CD14-positive monocyte (primary cell): ENCODE measurements around the gene NLGN1. TPM values are rescaled to one million over a fixed set of nuclear protein-coding genes. Genes with fewer than 3 reads are reported as not detected.

Experiments
- DNase-seq, 3 donors: peaks; one replicate each; pipeline ENCODE4 v3.0.0-alpha.2; 2011 to 2022
- H2AFZ ChIP-seq: 2 replicates; pipeline ENCODE4 v1.6.0; 2012; ENCODE audit warnings: mild to moderate bottlenecking, low read depth, low read length, inconsistent platforms; ENCODE audit not compliant: insufficient read depth, poor library complexity, severe bottlenecking
- H3K27ac ChIP-seq, 2 donors: 1 replicate in 1 of 2; 2 replicates in 1 of 2; pipeline ENCODE4 v1.5.1; 2012 to 2013; ENCODE audit warnings: low read length in 2 of 2, control low read depth in 1 of 2, inconsistent platforms in 1 of 2, low read depth in 1 of 2, mild to moderate bottlenecking in 1 of 2
- H3K27me3 ChIP-seq, 2 donors: one replicate each; pipeline versions ENCODE4 v1.6.0 to v1.6.1; 2011 to 2013; ENCODE audit warnings: low read length in 2 of 2; ENCODE audit not compliant: control insufficient read depth in 2 of 2, insufficient read depth in 2 of 2
- H3K36me3 ChIP-seq, 2 donors: replicated peaks in 1 of 2; 1 replicate in 1 of 2; 2 replicates in 1 of 2; pipeline versions ENCODE4 v1.5.1 to v1.6.1; 2012 to 2013; ENCODE audit warnings: low read length in 2 of 2, control low read depth in 1 of 2, inconsistent platforms in 1 of 2, mild to moderate bottlenecking in 1 of 2; ENCODE audit not compliant: insufficient read depth in 2 of 2, control insufficient read depth in 1 of 2
- H3K4me1 ChIP-seq, 2 donors: 1 replicate in 1 of 2; 2 replicates in 1 of 2; pipeline versions ENCODE4 v1.5.1 to v1.6.1; 2012 to 2013; ENCODE audit warnings: low read length in 2 of 2, control low read depth in 1 of 2, inconsistent platforms in 1 of 2, mild to moderate bottlenecking in 1 of 2, moderate library complexity in 1 of 2; ENCODE audit not compliant: insufficient read depth in 2 of 2, control insufficient read depth in 1 of 2
- H3K4me2 ChIP-seq: replicated peaks from 2 replicates; pipeline ENCODE3; 2012; ENCODE audit warnings: low read length, moderate library complexity, mild to moderate bottlenecking; ENCODE audit not compliant: poor library complexity, severe bottlenecking; ENCODE audit errors: extremely low read depth
- H3K4me3 ChIP-seq, 3 experiments: fragments of 200-600 bp in 1 of 3; sonication (generic) in 1 of 3; replicated peaks in 1 of 3; 1 replicate in 2 of 3; 2 replicates in 1 of 3; pipeline ENCODE4 v1.5.1; 2011 to 2013; ENCODE audit warnings: low read length in 3 of 3, mild to moderate bottlenecking in 3 of 3, control low read depth in 2 of 3, low read depth in 2 of 3, inconsistent platforms in 1 of 3, moderate library complexity in 1 of 3
- H3K79me2 ChIP-seq: 2 replicates; pipeline ENCODE4 v1.6.0; 2012; ENCODE audit warnings: mild to moderate bottlenecking, control low read depth, inconsistent platforms, low read length, moderate library complexity; ENCODE audit not compliant: insufficient read depth
- H3K9ac ChIP-seq: 2 replicates; pipeline ENCODE4 v1.6.0; 2017; ENCODE audit warnings: low read length, mild to moderate bottlenecking; ENCODE audit not compliant: insufficient read depth, poor library complexity, severe bottlenecking
- H3K9me3 ChIP-seq, 2 donors: replicated peaks in 1 of 2; 1 replicate in 1 of 2; 2 replicates in 1 of 2; pipeline versions ENCODE4 v1.5.1 to v1.6.1; 2012 to 2013; ENCODE audit warnings: low read length in 2 of 2, control low read depth in 1 of 2; ENCODE audit not compliant: control insufficient read depth in 1 of 2, insufficient read depth in 1 of 2
- H4K20me1 ChIP-seq: 2 replicates; pipeline ENCODE4 v1.6.0; 2012; ENCODE audit warnings: mild to moderate bottlenecking, low read length, control low read depth, moderate library complexity; ENCODE audit not compliant: insufficient read depth
- H3K27ac Mint-ChIP-seq, 7 donors: one replicate each; pipeline ENCODE4 v1.8.0; 2020; ENCODE audit warnings: mild to moderate bottlenecking in 7 of 7, mixed read lengths in 7 of 7, moderate library complexity in 6 of 7, inconsistent platforms in 2 of 7
- H3K27me3 Mint-ChIP-seq, 3 donors: one replicate each; pipeline ENCODE4 v1.8.0; 2021 to 2022; ENCODE audit warnings: low read depth in 3 of 3, mild to moderate bottlenecking in 3 of 3, mixed read lengths in 3 of 3, moderate library complexity in 3 of 3, inconsistent platforms in 1 of 3
- H3K36me3 Mint-ChIP-seq, 2 donors: one replicate each; pipeline ENCODE4 v1.8.0; 2020; ENCODE audit warnings: mixed read lengths in 2 of 2, inconsistent platforms in 1 of 2, mild to moderate bottlenecking in 1 of 2
- H3K4me1 Mint-ChIP-seq: one replicate; pipeline ENCODE4 v1.8.0; 2020; ENCODE audit warnings: mild to moderate bottlenecking, mixed read lengths
- H3K4me3 Mint-ChIP-seq, 2 donors: one replicate each; pipeline ENCODE4 v1.8.0; 2020; ENCODE audit warnings: mild to moderate bottlenecking in 2 of 2, mixed read lengths in 2 of 2, moderate library complexity in 1 of 2
- H3K9me3 Mint-ChIP-seq, 7 donors: one replicate each; pipeline ENCODE4 v1.8.0; 2020 to 2022; ENCODE audit warnings: mixed read lengths in 7 of 7, mild to moderate bottlenecking in 6 of 7, moderate library complexity in 6 of 7, inconsistent platforms in 2 of 7
- CTCF ChIP-seq: fragments of 200-600 bp; IDR thresholded peaks from one replicate; pipeline ENCODE4 v1.8.0; 2022; ENCODE audit warnings: antibody characterized with exemption, mild to moderate bottlenecking
- WGBS: methylation state at CpG from one replicate; pipeline ENCODE4 v1.1.5; 2013; ENCODE audit warnings: missing lambda C conversion rate; ENCODE audit not compliant: insufficient coverage; 5-methylcytosine and 5-hydroxymethylcytosine counted together
- intact Hi-C, 2 donors: fragments of 100-400 bp; cut with micrococcal nuclease; formaldehyde crosslinking; loops; one replicate each; pipeline versions ENCODE4 v1.15.0 to v1.15.1; 2023
- polyA plus RNA-seq, 3 donors: library from polyadenylated mRNA; depleted of rRNA in 1 of 3; unstranded in 2 of 3; stranded (reverse) in 1 of 3; fragments of 300-500 nt in 2 of 3; fragments of >200 nt in 1 of 3; fragmentation: Illumina TruSeq in 2 of 3; gene quantifications; 1 replicate in 2 of 3; 2 replicates in 1 of 3; pipeline ENCODE4 v1.2.3, GENCODE V29; 2012 to 2021

The NLGN1 gene
- polyA plus RNA-seq, 3 donors = not detected

- intact Hi-C loops = no loop called here
- Mint-ChIP-seq H3K36me3 (no peaks in the 10 kb centered on the region), H3K4me1 (no peaks in the 10 kb centered on the region), H3K27me3 (no peaks in the 10 kb centered on the region), H3K9me3 (no peaks in the 10 kb centered on the region), H3K4me3 (no peak overlapping the region), H3K27ac (no peak overlapping the region)
- Histone ChIP-seq H3K4me3 (no peak overlapping the region), H4K20me1 (no peaks in the 10 kb centered on the region), H3K4me1 (no peaks in the 10 kb centered on the region), H2AFZ (no peak overlapping the region), H3K79me2 (no peaks in the 10 kb centered on the region), H3K27me3 (no peaks in the 10 kb centered on the region), H3K27ac (no peak overlapping the region), H3K9ac (no peak overlapping the region), H3K4me2 (no peak overlapping the region), H3K9me3 (no peaks in the 10 kb centered on the region), H3K36me3 (no peaks in the 10 kb centered on the region)
- no peak for TF ChIP-seq CTCF
- DNase-seq = no peak
- 85% methylated on average over 2 of the region's 2 CpGs for WGBS
Measured at GRCh38 chr3:174125267-174125824, 727.8 kb downstream of the NLGN1 start.

GRCh38 chr3:174126990-174127758 lies 729.6 kb downstream of the NLGN1 start:
- TF ChIP-seq CTCF = no peak
- no peak overlapping the region for H2AFZ ChIP-seq
- no peak overlapping the region for H3K27ac Mint-ChIP-seq
- 100% methylated on average over 1 of the region's 4 CpGs for WGBS
- no peak overlapping the region for H3K9ac ChIP-seq
- no peak for DNase-seq
- no peaks in the 10 kb centered on the region for H3K36me3 Mint-ChIP-seq
- no peak overlapping the region for H3K27ac ChIP-seq
- no peak overlapping the region for H3K4me3 ChIP-seq
- no peaks in the 10 kb centered on the region for H3K4me1 ChIP-seq
- H3K27me3 Mint-ChIP-seq = peaks cover 0 to 1% (median 0%) of the 10 kb centered on the region in 3 donors
- no peaks in the 10 kb centered on the region for H3K9me3 ChIP-seq
- H3K27me3 ChIP-seq = no peaks in the 10 kb centered on the region
- no peaks in the 10 kb centered on the region for H3K36me3 ChIP-seq
- no peak overlapping the region for H3K4me3 Mint-ChIP-seq
- no peak overlapping the region for H3K4me2 ChIP-seq
- H3K4me1 Mint-ChIP-seq = no peaks in the 10 kb centered on the region
- intact Hi-C loops = no loop called here
- no peaks in the 10 kb centered on the region for H4K20me1 ChIP-seq
- H3K79me2 ChIP-seq = no peaks in the 10 kb centered on the region
- no peaks in the 10 kb centered on the region for H3K9me3 Mint-ChIP-seq
